GM21360 (cell line): ENCODE results near the gene P2RY6.
"Not testable (repeated sequence)": the region's sequence is repeated elsewhere in the genome, so short reads cannot be mapped to it uniquely, and the experiment has no call there.

Experiments used
- ATAC-seq: cut with Tn5 transposase; IDR thresholded peaks from one replicate; pipeline ENCODE4 v1.9.1; 2021; ENCODE audit warnings: mild to moderate bottlenecking, moderate library complexity; ENCODE audit not compliant: unreplicated experiment

The P2RY6 gene, protein sequence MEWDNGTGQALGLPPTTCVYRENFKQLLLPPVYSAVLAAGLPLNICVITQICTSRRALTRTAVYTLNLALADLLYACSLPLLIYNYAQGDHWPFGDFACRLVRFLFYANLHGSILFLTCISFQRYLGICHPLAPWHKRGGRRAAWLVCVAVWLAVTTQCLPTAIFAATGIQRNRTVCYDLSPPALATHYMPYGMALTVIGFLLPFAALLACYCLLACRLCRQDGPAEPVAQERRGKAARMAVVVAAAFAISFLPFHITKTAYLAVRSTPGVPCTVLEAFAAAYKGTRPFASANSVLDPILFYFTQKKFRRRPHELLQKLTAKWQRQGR

DNA sequence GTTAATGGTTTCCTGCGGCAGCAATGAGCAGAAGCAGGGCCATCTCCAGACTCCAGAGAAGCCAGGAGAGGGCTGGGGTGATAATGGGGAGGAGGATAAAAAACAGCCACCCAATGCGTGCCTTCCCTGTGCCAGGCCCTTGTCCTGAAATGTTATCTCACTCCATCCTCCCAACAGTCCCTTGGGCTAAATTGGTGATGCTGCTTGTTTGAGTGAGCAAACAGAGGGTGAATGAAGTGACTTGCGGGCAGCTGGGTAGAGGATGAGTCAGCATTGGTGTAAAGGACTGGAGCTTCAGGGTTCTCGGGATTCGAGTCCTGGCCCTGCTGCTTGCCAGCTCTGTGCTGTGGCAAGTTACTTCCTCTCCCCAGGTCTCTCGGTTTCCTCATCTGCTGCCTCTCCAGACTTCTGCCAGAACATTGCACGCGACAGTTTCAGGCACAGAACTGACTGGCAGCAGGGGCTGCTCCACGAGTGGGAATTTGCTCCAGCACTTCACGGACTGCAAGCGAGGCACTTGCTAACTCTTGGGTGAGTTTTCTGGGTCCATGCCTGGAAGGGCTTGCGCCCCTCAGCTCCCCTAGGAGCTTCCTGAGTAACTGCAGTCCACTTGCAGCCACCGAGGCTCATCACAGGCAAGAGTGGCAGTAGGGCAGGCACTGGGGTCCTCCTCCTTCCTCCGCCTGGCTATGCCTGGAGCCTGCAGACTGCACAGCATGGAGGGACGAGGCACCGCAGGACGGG is at the start of gene P2RY6:
P2RY6 (plus strand) TSS at position 403 of the 744 bp plus-strand sequence. CDS start 24,181 bp downstream, outside the sequence.
- ATAC-seq = no peak

DNA sequence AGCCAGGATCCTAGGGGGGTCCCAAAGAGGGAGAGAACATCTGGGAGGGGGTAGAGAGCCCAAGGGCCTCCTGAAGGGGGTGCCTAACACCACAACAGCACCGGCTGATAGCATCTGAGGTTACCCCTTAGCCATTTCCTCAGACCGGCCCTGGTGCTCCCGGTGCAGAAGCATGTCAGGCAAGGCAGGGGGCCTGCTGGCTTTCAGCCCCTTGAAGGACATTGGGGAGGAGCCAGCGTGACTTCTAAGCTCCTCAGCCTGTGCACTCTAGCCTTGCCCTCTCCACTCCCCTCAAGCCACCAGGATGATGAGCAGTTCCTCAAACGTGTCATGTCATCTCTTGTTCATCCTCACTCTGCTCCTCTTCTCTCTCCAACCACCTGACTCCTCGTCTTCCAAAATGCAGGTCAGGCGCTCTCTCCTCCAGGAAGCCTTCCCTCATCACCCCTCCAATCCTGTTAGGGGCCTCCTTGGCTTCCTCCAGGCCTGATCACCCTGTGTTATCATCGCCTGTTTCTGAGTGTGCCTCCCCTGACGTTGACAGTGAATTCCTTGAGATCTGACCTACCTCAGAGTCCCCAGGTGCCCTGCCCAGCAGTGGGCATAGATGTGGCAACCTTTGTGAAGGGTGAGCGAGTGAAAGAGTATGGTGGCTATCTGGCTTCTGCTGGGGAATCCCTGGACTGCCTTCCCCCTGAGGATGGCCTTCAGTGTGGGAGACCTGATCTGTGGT is 48.0 kb upstream of the P2RY6 start:
- no peak for ATAC-seq

GRCh38 chr11:73225001-73225686 is 47.0 kb upstream of the P2RY6 start:
- ATAC-seq = no peak

DNA sequence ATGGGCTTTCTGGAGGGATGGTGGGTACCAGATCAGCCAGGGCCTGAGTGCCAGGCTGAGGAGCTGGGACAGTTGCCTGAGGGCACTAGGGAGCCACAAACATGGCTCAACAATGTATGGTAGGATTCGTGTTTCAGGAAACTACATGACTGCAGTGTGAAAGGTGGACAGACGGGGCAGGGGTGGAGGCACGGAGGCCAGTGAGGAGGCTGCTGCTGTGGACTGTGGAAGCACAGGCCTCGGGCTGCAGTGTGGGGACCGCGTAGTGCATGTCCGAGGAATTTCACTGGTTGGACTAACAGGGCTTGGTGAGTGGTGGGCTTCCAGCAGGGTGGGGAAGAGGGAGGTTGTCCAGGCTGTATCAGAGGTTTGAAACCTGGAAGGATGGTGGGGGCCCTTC is 46.3 kb upstream of the P2RY6 start:
- ATAC-seq = no peak

GRCh38 chr11:73226297-73227006 is 45.7 kb upstream of the P2RY6 start:
- no peak for ATAC-seq

DNA sequence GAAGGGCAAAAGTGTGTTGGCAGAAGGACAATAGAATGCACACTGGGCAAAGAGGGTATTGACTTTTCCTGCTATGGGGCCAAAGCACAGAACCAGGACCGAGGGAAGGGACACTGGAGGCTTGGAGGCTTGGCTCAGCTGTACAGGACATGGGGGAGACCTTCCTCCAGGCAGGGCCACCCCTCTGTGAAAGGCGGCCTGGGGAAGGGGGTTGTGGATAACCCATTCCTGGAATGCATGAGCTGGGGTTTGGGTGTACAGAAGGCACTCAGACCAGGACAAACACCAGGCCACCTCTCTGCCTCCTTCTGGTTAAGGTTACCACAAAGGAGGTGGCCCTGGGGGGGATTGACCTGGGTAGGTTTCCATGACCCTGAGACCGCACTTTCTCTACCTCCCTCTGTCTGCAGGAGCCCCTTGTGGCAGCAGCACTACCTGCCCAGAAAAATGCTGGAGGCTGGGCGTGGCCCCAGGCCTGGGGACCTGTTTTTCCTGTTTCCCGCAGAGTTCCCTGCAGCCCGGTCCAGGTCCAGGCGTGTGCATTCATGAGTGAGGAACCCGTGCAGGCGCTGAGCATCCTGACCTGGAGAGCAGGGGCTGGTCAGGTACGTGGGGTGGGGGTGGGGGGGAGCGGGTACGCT is 44.4 kb upstream of the P2RY6 start:
- ATAC-seq = no peak

DNA sequence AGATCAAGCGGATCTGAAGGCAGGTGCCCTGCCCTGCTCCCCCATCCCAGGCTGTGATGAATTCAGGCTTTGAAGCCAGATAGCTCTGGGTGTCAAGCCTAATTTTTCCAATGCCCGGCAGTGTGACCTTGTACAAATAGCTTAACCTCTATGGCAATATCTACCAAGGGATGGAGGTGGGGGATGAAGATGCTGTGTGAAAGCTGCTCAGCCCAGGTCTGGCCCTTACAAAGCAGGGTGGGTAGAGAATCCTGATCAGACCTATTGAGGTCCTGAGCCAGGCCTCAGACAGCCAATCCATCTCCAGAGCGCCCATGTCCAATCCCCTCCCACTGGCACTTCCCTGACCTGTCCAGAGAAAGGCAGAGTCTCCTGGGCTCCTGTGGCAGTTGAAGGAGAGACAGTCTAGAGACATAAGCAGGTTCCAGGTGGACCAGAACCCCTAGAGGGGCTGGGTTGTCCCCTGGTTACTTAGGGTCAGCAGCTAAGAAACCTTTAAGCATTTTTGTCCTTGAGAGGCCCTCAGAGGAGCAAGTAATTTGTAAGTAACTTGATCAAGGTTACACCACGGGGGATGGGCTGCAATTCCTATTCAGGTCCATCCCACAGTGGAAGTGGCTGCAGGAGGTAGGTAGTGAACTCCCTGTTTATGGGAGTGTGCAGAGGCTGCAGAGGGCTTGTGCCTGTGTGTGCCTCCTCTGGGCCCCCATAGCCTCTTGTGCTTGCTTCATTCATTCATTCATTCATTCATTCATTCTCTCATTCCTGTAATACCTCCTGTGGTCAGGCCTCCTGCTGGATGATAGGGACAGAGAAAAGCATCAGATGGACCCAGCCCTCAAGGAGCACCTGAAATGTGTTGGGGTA is 43.6 kb upstream of the P2RY6 start:
- ATAC-seq = no peak

DNA sequence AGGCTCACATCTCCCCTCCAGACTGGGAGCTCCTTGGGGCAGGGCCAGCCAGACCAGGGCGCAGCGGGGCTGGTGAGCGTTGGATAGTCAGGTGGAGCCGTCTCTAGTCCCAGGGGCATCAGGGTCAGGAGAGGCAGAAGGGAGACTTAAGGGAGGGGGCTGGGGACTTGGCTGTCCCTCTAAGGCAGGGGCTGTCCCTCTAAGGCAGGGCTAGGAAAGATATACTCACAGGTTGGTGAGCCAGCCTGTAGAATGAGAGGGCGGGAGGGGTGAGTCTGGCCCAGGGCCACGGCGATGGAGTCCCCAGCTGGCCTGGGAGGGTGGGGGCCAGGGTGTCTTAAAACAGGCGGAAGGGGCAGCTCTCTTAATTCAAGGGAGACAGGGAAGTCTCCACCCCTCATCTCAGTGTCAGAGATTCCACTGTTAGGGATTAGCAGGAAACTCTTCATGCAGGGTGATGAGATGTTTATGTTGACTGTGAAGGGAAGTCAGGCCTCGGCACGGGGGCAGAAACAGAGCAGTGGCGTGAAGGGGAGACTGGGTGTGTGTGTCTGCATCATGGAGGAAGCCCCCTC is 42.7 kb upstream of the P2RY6 start:
- no peak for ATAC-seq

GRCh38 chr11:73229896-73230875 is 42.0 kb upstream of the P2RY6 start:
- no peak for ATAC-seq

GRCh38 chr11:73230931-73231330 is 41.2 kb upstream of the P2RY6 start:
- ATAC-seq = no peak

- ATAC-seq = not testable (repeated sequence)
Observed at GRCh38 chr11:73232487-73232886, 39.7 kb upstream of the P2RY6 start.

DNA sequence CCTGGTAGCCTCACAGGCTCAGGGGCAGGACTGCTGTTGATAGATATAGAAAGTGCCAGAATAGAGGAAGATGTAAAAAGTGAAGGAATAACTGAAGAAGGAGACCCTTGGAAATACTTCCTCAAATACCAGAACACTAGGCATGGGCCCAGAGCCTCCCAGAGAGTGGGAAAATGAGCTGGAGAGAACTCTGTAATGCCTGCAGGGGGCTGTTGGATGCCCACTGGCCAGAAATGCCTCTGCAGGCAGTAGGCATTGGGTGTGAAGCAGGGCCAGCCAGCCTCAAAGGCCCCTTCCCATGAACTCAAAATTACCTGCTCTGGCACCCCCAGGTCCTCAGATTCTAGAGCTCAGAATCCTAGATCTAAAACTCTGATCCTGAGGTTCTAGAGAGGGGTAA is 38.9 kb upstream of the P2RY6 start:
- ATAC-seq = no peak

DNA sequence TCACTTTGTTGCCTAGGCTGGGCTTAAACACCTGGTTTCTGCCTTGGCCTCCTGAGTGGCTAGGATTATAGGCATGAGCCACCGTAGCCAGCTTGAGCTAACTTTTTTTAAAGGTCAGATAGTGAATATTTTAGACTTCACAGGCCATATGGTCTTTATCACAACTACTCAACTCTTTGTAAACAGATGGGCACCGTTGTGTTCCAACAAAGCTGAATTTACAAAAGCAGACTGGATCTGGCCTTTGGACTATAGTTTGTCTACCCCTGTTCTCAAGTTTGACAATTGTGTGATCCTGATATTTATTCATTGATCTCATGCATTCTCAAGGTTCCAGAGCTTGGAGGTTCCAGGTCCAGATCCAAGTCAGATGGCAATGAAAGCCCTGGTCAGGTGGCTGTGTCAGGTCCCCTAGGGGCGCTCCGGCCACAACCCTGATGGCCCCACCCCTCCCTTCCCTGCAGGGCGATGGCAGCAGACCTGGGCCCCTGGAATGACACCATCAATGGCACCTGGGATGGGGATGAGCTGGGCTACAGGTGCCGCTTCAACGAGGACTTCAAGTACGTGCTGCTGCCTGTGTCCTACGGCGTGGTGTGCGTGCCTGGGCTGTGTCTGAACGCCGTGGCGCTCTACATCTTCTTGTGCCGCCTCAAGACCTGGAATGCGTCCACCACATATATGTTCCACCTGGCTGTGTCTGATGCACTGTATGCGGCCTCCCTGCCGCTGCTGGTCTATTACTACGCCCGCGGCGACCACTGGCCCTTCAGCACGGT is 38.3 kb upstream of the P2RY6 start:
- no peak for ATAC-seq

- ATAC-seq = no peak
Observed at GRCh38 chr11:73234471-73235181, 37.5 kb upstream of the P2RY6 start.

DNA sequence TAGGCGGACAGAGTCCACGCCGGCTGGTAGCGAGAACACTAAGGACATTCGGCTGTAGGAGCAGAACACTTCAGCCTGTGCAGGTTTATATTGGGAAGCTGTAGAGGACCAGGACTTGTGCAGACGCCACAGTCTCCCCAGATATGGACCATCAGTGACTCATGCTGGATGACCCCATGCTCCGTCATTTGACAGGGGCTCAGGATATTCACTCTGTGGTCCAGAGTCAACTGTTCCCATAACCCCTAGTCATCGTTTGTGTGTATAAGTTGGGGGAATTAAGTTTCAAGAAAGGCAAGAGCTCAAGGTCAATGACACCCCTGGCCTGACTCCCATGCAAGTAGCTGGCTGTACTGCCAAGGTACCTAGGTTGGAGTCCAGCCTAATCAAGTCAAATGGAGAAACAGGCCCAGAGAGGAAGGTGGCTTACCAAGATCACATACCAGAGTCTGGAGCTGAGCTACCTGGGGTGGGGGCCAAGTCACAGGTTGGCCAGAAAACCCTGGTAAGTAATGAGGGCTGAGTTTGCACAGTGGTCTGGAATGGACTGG is 36.8 kb upstream of the P2RY6 start:
- no peak for ATAC-seq
